Omental fat pad (tissue), 4 donors: ENCODE measurements around the gene TRIM38. TPM values are rescaled to one million over a fixed set of nuclear protein-coding genes. Genes with fewer than 3 reads are reported as not detected.

Experiments used
- ATAC-seq: fragments of 150-250 bp; one replicate; pipeline ENCODE4 v1.9.1; 2016; ENCODE audit warnings: mild to moderate bottlenecking, moderate library complexity; ENCODE audit not compliant: low FRiP score
- DNase-seq: peaks from one replicate; pipeline ENCODE4 v3.0.0-alpha.2; 2019; ENCODE audit warnings: low spot score
- small RNA-seq: library from RNA; depleted of rRNA; stranded (forward); fragments of <200 nt; gene quantifications from one replicate; pipeline ENCODE3, GENCODE V24; 2016
- total RNA-seq, 4 donors: library from RNA; depleted of rRNA; stranded (reverse); fragments of >200 nt; gene quantifications; one replicate each; pipeline ENCODE4 v1.1.0, GENCODE V29; 2016
- TF ChIP-seq, protein P1 (sequence below), 3 donors: fragments of 450-650 bp; IDR thresholded peaks; one replicate each; pipeline ENCODE4 v1.5.1; 2016 to 2017; ENCODE audit warnings: antibody characterized with exemption in 3 of 3, mild to moderate bottlenecking in 3 of 3, moderate library complexity in 2 of 3

The TRIM38 gene
- total RNA-seq, 4 donors from 2014 or later = 7.8 to 21.6 (median 11.7) TPM

DNA sequence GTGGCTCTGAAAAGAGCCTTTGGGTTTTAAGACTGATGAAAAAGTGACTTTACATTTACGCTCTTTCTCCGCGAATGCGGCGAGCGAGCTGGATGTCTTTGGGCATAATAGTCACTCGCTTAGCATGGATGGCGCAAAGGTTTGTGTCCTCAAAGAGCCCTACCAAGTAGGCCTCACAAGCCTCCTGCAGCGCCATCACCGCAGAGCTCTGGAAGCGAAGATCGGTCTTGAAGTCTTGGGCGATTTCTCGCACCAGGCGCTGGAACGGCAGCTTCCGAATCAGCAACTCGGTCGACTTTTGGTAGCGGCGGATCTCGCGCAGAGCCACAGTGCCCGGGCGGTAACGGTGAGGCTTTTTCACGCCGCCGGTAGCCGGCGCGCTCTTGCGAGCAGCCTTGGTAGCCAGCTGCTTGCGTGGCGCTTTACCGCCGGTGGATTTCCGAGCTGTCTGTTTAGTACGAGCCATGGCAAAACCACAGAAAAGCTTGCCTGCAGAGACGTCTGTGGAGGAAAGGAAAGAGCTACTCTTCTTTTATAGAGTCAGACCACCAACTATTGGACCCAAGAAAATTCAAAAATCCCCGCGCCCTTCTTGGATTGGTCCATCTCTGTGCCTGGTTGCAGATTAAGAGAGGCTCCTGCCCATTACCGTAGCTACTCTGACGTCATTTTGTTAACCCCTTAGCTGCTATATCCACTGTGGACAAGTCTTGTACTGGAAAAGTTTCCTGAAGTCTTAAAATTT, 69.2 kb downstream of the TRIM38 start:
- DNase-seq (peak; percentile 88), ATAC-seq (peak; percentile 72)
- TF ChIP-seq, protein P1, sequence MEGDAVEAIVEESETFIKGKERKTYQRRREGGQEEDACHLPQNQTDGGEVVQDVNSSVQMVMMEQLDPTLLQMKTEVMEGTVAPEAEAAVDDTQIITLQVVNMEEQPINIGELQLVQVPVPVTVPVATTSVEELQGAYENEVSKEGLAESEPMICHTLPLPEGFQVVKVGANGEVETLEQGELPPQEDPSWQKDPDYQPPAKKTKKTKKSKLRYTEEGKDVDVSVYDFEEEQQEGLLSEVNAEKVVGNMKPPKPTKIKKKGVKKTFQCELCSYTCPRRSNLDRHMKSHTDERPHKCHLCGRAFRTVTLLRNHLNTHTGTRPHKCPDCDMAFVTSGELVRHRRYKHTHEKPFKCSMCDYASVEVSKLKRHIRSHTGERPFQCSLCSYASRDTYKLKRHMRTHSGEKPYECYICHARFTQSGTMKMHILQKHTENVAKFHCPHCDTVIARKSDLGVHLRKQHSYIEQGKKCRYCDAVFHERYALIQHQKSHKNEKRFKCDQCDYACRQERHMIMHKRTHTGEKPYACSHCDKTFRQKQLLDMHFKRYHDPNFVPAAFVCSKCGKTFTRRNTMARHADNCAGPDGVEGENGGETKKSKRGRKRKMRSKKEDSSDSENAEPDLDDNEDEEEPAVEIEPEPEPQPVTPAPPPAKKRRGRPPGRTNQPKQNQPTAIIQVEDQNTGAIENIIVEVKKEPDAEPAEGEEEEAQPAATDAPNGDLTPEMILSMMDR (IDR thresholded peaks at IDR 0.05) = no peak

DNA sequence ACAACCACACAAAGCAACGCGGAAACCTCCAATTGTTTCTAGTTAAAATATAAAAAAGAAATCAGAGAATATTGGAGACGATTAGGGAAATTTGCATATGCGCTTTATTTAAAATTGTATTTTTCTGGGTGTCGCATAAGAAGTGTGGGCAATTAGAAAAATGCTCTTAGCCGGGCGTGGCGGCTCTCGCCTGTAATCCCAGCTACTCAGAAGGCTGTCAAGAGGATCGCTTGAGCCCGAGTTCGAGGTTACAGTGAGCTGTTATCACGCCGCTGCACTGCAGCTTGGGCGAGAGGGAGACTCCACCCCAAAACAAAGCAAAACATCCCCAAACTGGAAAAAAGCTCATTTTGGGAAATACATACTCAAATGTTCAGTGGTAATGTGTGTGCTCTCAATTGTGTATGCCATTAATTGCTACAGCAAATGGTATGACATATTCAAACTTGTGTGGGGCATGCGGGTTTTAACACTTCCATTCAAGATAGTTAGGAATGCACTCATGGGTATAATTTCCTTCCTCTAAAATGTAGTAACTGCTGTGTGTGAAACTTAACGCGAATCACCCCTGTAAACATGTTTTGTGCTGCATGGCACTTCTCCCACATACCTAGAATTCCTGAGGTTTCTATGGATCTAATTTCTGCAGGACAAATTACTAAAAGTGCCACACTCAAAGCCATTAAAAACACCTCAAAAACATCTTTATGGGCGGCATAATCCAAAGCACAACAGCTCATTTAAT, 69.9 kb downstream of the TRIM38 start:
- ATAC-seq = peak; percentile 23
- TF ChIP-seq, protein P1 (IDR thresholded peaks at IDR 0.05) = no peak
- DNase-seq = no peak

DNA sequence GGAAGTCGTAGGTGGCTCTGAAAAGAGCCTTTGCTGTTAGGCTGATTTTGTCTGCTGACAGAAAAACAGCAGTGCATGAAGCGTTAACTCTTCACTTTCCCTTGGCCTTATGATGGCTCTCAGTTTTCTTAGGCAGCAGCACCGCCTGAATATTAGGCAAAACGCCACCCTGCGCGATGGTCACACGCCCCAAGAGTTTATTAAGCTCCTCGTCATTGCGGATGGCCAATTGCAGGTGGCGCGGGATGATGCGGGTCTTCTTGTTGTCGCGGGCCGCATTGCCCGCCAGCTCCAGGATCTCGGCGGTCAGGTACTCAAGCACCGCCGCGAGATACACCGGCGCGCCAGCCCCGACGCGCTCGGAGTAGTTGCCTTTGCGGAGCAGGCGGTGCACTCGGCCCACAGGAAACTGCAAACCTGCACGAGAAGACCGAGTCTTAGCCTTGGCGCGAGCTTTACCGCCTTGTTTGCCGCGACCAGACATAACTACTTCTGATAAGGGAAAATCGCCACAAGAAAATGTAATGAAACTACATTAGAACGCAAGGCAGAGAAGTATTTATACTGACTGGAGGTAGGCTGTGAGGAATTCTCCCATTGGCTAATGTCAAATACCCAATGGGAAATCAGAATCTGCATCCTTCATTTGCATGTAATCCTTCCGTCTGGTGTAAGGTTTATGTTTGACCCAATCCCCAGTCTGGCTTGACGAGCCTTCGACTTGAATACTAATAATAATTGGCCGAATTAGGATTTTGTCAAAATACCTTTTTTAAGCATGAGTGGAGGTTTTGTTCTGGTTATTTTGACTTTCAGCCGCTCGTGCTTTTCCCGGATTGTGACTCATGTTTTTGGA, 70.7 kb downstream of the TRIM38 start:
- DNase-seq (no peak), ATAC-seq (peak; percentile 80)
- TF ChIP-seq, protein P1 (IDR thresholded peaks at IDR 0.05) = no peak

DNA sequence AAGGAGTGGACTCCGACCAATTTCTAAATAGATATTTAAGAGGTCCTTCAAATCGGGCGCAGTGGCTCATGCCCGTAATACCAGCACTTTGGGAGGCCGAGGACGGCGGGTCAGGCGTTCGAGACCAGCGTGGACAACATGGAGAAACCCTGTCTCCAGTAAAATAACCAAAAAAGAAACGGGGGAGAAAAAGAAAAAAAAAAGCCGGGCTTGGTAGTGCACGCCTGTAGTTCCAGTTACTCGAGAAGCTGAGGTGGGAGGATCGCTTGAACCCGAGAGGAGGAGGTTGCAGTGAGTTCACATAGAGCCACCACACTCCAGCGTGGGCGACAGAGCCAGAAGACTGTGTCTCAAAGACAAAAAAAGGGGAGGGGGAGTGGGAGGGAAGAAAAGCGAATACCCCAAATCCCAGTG, 71.3 kb downstream of the TRIM38 start:
- TF ChIP-seq, protein P1 (IDR thresholded peaks at IDR 0.05) = no peak
- no peak for DNase-seq
- ATAC-seq = peak; percentile 41

DNA sequence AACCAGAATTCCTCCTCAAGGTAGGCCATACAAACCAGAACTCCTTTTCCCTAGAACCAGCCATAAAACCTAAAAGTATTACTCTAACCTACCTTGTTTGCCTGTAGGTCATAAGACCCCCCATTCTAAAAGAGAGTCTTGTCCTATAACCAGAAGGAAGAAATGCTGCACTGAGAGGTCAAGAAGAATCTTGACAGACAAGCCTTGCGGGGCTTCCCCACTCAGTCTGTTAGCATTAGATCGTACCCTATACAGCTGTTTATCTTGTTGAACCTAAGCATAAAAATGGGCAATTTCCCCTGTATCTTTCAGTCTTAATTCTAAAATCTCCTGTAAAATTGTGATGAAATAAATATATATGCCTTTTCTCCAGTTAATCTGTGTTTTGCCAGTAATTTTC, 72.3 kb downstream of the TRIM38 start:
- ATAC-seq (no peak), DNase-seq (no peak)
- TF ChIP-seq, protein P1 (IDR thresholded peaks at IDR 0.05) = no peak

Small RNAs within 50 kb of the gene (small RNA-seq; reads per million reads assigned to genes)
- gene HIST1H1PS2 = not detected

Other genes with a start within 250 kb of the TRIM38 start
- not detected for gene SLC17A4, start 208.1 kb upstream of the TRIM38 start, total RNA-seq
- gene SLC17A1, start 130.8 kb upstream of the TRIM38 start, total RNA-seq = not detected
- not detected for gene SLC17A3, start 88.6 kb upstream of the TRIM38 start, total RNA-seq
- not detected for gene SLC17A2, start 32.1 kb upstream of the TRIM38 start, total RNA-seq
- 10 to 100 TPM in 1 of 4 donors, 1 to 10 TPM in 3; 5.3 to 10.7 (median 8.8) TPM for gene HFE, start 124.6 kb downstream of the TRIM38 start, total RNA-seq